ENCODE results near the gene C18orf63. TPM values are rescaled to one million over a fixed set of nuclear protein-coding genes. Genes with fewer than 3 reads are reported as not detected.
A peak's percentile ranks its signal among the peaks of the same experiment; 100 is the strongest.

C18orf63 gene
- total RNA-seq (not detected), total RNA-seq (0 reads per million in 2 donors)

DNA sequence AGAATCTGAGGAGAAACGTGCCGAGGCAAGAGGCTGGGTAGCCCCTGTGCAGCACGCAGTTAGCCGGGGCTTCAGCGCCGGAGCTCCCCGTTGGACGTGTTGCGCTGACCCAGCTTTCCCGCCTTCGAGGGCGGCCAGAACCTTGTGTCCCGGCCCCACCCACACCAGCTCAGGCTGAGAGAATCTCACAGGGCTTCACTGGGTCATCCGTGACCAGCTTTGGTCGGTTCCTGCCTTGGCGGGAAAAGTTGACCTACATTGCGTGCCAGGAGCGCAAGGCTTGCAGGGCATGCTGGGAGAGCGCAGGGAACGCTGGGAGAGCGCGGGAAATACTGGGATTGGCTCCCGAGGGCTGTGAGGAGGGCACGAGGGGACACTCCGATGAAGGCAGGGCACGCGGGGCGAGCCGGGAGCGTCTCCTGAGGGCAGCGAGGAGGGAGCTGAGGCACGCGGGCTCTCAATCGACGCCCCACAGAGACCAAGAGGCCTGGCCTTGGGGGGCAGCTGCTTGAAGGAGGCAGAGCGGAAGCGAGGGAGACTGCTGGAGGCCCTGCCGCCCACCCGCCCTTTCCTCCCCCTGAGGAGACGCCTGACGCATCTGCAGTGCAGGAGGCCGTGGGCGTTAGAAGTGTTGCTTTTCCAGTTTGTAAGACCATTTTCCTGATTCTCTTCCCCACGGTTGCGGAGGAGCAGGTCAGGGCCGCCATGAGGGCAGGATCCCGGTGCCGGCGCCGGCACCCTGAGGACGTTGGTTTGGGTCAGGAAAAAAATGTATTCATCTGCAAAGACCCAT, at the start of gene C18orf63:
Gene C18orf63, plus strand, starts transcription at position 376 of the 793 bp plus-strand sequence. CDS start 2,027 bp downstream, outside the sequence.
- H3K27ac Mint-ChIP-seq = peak within 1 kb of the TSS; percentile 29

DNA sequence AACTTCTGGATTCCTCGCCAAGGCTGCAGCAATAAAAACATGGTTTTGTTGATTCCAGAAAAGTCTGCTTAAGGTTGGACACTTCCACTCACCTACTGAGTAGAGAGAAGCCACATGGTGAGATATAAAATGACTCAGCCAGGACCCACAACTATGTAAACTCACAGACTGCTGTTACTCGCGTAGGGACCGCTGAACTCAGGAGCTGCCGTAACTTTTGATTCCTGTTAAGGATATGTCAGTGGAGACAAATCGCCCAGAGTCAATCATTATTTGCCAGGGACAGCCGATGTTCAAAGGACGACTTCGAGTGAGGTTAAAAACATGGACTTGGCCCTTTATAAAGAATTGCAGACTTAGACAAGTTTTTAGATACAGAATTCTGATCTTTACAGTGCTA, 49.5 kb upstream of the C18orf63 start:
- no peaks in the 10 kb centered on the region for H3K9me3 ChIP-seq (ENCODE audit: control insufficient read depth, low read length, poor library complexity, severe bottlenecking)
- no peaks in the 10 kb centered on the region for H3K27me3 Mint-ChIP-seq
- DNase-seq (no peak), ATAC-seq (no peak)
- H3K27ac Mint-ChIP-seq = no peak overlapping the region
- peaks cover 7% of the 10 kb centered on the region for H3K36me3 Mint-ChIP-seq (ENCODE audit: low read depth)
- H3K4me1 Mint-ChIP-seq = peaks cover 24% of the 10 kb centered on the region
- no peak overlapping the region for H3K4me3 Mint-ChIP-seq

More for the DNA sequence above, at the start of gene C18orf63:
- Mint-ChIP-seq H3K4me1 (no peaks in the 10 kb centered on the region), H3K27me3 (peaks cover 28% of the 10 kb centered on the region), H3K4me3 (no peak within 1 kb of the TSS), H3K36me3 (ENCODE audit: low read depth) (no peaks in the 10 kb centered on the region)
- H3K9me3 ChIP-seq (ENCODE audit: control insufficient read depth, low read length, poor library complexity, severe bottlenecking) = no peaks in the 10 kb centered on the region
- ATAC-seq = no peak
- DNase-seq = no peak

DNA sequence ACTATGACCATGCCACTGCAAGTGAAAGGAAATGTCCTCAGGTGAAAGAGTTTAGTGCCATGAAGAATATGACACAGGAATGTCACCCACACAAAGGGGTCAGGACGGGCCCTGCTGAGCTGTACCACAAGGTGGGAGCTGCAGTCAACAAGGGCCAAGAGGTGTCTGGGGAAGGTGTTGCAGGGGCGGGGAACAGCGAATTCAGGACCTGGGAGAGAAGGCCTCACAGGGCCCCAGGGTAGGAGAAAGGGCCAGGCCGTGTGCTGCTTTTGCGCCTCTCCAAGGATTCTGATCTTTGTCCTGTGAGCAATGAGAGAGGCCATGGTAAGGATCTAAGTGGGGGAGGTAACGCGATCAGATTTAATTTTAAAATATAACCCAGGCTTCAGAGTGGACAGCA, 47.5 kb upstream of the C18orf63 start:
- Mint-ChIP-seq H3K27me3 (no peaks in the 10 kb centered on the region), H3K4me1 (peaks cover 24% of the 10 kb centered on the region), H3K4me3 (no peak overlapping the region), H3K27ac (no peak overlapping the region), H3K36me3 (ENCODE audit: low read depth) (peaks cover 7% of the 10 kb centered on the region)
- DNase-seq (no peak), ATAC-seq (no peak)
- no peaks in the 10 kb centered on the region for H3K9me3 ChIP-seq (ENCODE audit: control insufficient read depth, low read length, poor library complexity, severe bottlenecking)

DNA sequence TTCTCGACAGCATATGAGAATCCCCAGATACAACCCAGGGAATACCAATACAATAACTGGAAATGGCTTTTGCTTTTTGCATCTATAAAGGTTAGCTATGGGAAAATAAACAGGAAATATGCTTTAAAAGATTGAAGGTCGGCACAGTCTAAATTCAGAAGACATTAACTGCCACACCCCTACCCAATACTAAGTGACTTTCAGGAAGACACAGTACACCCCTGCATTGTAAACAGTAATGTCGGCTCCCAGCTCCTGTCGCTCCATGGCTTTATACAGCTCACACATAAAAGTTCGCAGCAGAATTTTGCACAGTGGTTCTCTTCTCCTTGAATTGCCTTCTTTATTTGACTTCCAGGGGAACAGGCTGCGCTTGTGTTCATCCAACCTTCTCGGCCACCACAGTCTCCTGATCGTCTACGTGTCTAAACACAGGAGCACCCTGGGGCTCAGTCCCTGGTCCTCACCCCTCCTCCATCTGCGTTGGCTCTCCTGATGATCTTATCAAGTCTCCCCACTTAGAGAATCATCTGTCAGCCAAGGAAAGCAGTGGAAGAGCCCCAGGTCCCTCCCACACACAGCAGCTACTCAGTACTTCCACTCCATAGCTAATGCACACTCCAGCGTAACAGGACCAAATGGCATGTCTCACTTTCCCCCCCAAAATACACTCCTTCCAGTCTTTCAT, 46.6 kb upstream of the C18orf63 start:
- peaks cover 24% of the 10 kb centered on the region for H3K4me1 Mint-ChIP-seq
- no peak overlapping the region for H3K4me3 Mint-ChIP-seq
- DNase-seq (no peak), ATAC-seq (no peak)
- H3K27me3 Mint-ChIP-seq = no peaks in the 10 kb centered on the region
- H3K9me3 ChIP-seq (ENCODE audit: control insufficient read depth, low read length, poor library complexity, severe bottlenecking) = no peaks in the 10 kb centered on the region
- H3K27ac Mint-ChIP-seq = no peak overlapping the region
- H3K36me3 Mint-ChIP-seq (ENCODE audit: low read depth) = peaks cover 7% of the 10 kb centered on the region

DNA sequence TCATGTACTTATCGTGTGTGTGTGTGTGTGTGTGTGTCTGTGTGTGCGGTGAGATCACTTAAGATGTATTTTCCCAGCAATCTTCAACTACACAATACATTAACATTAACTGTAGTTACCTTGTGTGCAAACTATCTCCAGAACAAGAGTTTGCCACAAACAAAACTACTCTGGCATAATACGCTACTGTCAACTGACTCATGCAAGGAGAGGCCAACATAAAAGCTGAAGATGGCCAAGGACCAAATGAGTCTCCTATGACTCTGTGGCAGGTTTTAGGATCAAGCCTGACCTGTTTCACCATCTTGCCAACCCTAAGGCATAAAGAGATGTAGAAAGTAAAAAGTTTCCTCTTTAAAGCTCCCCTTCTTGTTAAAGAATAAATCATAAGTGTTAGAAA, 44.0 kb upstream of the C18orf63 start:
- ATAC-seq (no peak), DNase-seq (no peak)
- Mint-ChIP-seq H3K27me3 (no peaks in the 10 kb centered on the region), H3K4me1 (peaks cover 24% of the 10 kb centered on the region), H3K36me3 (ENCODE audit: low read depth) (peaks cover 2% of the 10 kb centered on the region), H3K4me3 (no peak overlapping the region), H3K27ac (no peak overlapping the region)
- no peaks in the 10 kb centered on the region for H3K9me3 ChIP-seq (ENCODE audit: control insufficient read depth, low read length, poor library complexity, severe bottlenecking)

DNA sequence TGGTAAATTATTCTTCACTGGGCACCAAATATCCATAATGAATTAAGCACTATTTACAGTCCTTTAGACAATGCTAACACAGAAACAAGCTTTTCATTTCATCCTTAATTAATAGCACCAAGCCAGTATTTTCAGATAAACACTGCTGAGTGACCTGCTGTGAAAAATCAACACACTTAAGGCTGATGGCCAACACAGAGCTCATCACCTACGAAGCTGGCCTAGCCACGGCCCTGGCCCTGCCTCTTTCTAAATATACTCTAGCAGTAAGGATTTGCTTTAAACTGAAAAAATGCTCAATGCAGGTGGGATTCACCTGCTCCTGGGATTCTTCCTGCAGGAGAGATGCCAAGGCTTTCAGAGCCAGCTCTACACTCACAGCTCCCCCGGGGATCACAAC, 42.2 kb upstream of the C18orf63 start:
- no peak overlapping the region for H3K4me3 Mint-ChIP-seq
- peaks cover 21% of the 10 kb centered on the region for H3K4me1 Mint-ChIP-seq
- no peaks in the 10 kb centered on the region for H3K27me3 Mint-ChIP-seq
- H3K27ac Mint-ChIP-seq = peak overlapping the region; percentile 74
- ATAC-seq = no peak
- DNase-seq = no peak
- no peaks in the 10 kb centered on the region for H3K9me3 ChIP-seq (ENCODE audit: control insufficient read depth, low read length, poor library complexity, severe bottlenecking)
- no peaks in the 10 kb centered on the region for H3K36me3 Mint-ChIP-seq (ENCODE audit: low read depth)

DNA sequence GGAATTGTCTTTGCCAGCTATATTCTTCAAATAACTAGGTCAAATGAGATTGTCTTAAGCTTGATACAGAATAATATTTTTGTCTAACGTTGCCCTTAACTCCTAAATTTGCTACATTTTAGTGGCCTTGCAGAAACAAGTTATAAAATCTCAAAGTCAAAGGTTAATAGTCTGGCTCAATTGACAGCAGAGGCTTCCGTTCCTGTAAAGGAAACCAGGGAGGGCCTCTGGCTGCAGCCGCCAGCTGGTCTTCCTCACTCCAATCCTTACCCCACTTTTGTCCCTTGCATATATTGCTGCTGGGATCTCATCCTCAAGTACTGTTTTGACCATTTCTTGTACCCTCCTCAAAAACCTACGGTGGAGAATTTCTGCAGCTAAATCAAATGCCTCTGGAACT, 40.9 kb upstream of the C18orf63 start:
- no peak overlapping the region for H3K27ac Mint-ChIP-seq
- H3K9me3 ChIP-seq (ENCODE audit: control insufficient read depth, low read length, poor library complexity, severe bottlenecking) = no peaks in the 10 kb centered on the region
- ATAC-seq (no peak), DNase-seq (no peak)
- H3K4me1 Mint-ChIP-seq = peaks cover 10% of the 10 kb centered on the region
- H3K4me3 Mint-ChIP-seq = no peak overlapping the region
- H3K36me3 Mint-ChIP-seq (ENCODE audit: low read depth) = no peaks in the 10 kb centered on the region
- H3K27me3 Mint-ChIP-seq = no peaks in the 10 kb centered on the region

DNA sequence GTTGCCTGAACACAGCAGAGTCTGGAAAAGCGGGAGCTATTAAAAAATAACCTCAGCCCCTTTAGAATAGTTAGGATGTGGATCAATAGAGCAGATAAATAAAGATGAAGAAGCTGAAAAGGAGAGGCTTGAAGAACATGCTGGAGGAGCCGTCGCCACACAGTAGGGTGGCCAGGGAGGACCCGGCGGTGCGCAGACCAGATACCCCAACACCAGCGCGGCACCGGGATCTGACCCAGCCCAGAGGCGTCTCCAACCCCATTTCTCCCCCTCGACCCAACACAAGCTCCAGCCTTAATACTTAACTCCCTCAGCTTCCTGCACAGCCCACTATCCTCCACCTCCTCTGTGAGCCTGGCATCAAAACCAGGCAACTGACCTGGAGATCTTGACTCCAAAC, 39.9 kb upstream of the C18orf63 start:
- peaks cover 10% of the 10 kb centered on the region for H3K4me1 Mint-ChIP-seq
- ATAC-seq = no peak
- H3K4me3 Mint-ChIP-seq = no peak overlapping the region
- no peak overlapping the region for H3K27ac Mint-ChIP-seq
- H3K27me3 Mint-ChIP-seq = no peaks in the 10 kb centered on the region
- no peak for DNase-seq
- H3K9me3 ChIP-seq (ENCODE audit: control insufficient read depth, low read length, poor library complexity, severe bottlenecking) = no peaks in the 10 kb centered on the region
- no peaks in the 10 kb centered on the region for H3K36me3 Mint-ChIP-seq (ENCODE audit: low read depth)

DNA sequence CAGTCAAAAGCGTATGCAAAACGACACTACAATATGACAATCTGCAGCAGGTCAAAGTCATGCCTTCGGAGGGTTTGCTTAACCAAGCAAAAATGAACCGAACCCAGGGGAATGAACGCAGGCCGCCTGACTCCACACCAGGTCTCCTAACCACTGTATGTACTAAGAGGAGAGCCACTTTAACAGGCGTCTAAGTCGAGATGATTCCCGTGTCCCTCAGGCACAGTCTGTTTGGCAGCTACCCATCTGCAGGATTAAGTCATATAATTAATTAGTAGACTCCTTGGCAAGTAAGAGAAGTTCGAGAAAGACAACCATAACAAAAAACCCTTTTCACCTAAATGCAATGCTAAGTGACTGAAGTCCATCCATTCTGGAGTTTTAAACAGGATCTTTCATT, 39.0 kb upstream of the C18orf63 start:
- ATAC-seq = no peak
- H3K27ac Mint-ChIP-seq = peak overlapping the region; percentile 53
- H3K36me3 Mint-ChIP-seq (ENCODE audit: low read depth) = peaks cover 3% of the 10 kb centered on the region
- DNase-seq = no peak
- no peaks in the 10 kb centered on the region for H3K9me3 ChIP-seq (ENCODE audit: control insufficient read depth, low read length, poor library complexity, severe bottlenecking)
- peaks cover 19% of the 10 kb centered on the region for H3K4me1 Mint-ChIP-seq
- no peaks in the 10 kb centered on the region for H3K27me3 Mint-ChIP-seq
- H3K4me3 Mint-ChIP-seq = no peak overlapping the region

DNA sequence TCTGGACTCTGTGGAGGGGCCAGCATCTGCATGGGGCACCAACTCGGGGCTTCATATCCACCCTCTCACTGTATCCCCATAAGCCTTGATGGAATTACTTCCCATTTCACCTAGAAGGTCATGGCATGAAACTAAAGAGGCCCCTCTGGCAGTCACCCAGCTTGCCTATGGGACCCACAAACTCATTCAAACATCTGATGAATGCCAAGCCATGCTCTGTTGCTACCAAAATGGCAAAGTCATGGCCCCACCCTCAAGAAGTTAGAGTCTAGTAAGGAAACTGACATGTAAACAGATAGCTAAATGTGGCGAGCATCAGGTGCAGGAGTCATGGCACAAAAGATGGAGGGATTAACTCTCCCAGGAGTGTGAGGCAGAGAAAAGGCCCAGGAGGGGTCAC, 38.3 kb upstream of the C18orf63 start:
- no peak overlapping the region for H3K27ac Mint-ChIP-seq
- ATAC-seq (no peak), DNase-seq (no peak)
- H3K36me3 Mint-ChIP-seq (ENCODE audit: low read depth) = peaks cover 4% of the 10 kb centered on the region
- peaks cover 26% of the 10 kb centered on the region for H3K4me1 Mint-ChIP-seq
- no peaks in the 10 kb centered on the region for H3K9me3 ChIP-seq (ENCODE audit: control insufficient read depth, low read length, poor library complexity, severe bottlenecking)
- H3K4me3 Mint-ChIP-seq = no peak overlapping the region
- H3K27me3 Mint-ChIP-seq = no peaks in the 10 kb centered on the region

DNA sequence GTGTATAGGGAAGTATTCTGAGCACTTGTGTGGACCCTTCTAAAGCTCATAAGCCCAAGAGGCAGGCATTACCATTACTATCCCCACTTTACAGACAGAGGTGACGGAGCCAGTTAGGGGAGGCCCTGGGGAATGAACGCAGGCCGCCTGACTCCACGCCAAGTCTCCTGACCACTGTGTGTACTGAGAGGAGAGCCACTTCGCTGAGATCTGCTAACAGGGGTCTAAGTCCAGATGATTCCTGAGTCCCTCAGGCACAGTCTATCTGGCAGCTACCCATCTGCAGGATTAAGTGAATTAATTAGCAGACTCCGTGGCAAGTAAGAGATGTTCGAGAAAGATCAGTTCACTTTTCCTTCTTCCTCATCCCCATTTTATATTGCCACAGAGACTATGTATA, 37.6 kb upstream of the C18orf63 start:
- Mint-ChIP-seq H3K4me3 (no peak overlapping the region), H3K27me3 (no peaks in the 10 kb centered on the region), H3K27ac (no peak overlapping the region), H3K36me3 (ENCODE audit: low read depth) (peaks cover 4% of the 10 kb centered on the region), H3K4me1 (peaks cover 34% of the 10 kb centered on the region)
- H3K9me3 ChIP-seq (ENCODE audit: control insufficient read depth, low read length, poor library complexity, severe bottlenecking) = no peaks in the 10 kb centered on the region
- no peak for DNase-seq
- ATAC-seq = no peak

DNA sequence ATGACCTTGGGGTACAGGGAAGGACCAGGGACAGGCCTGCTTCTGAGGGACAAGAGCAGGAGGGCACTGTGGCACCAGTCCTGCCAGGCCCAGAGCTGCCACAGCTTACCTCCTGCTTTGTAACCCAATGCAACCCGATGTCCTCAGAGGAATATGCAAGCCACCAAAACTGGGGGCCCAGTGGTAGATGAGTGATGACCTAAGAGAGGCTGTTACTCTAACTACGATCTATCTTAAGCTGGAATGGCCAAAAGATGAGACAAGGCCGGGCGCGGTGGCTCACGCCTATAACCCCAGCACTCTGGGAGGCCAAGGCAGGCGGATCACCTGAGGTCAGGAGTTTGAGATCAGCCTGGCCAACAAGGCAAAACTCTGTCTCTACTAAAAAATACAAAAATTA, 36.7 kb upstream of the C18orf63 start:
- H3K27me3 Mint-ChIP-seq = no peaks in the 10 kb centered on the region
- ATAC-seq (no peak), DNase-seq (no peak)
- H3K4me3 Mint-ChIP-seq = no peak overlapping the region
- no peaks in the 10 kb centered on the region for H3K9me3 ChIP-seq (ENCODE audit: control insufficient read depth, low read length, poor library complexity, severe bottlenecking)
- no peak overlapping the region for H3K27ac Mint-ChIP-seq
- H3K4me1 Mint-ChIP-seq = peaks cover 38% of the 10 kb centered on the region
- H3K36me3 Mint-ChIP-seq (ENCODE audit: low read depth) = peaks cover 4% of the 10 kb centered on the region

DNA sequence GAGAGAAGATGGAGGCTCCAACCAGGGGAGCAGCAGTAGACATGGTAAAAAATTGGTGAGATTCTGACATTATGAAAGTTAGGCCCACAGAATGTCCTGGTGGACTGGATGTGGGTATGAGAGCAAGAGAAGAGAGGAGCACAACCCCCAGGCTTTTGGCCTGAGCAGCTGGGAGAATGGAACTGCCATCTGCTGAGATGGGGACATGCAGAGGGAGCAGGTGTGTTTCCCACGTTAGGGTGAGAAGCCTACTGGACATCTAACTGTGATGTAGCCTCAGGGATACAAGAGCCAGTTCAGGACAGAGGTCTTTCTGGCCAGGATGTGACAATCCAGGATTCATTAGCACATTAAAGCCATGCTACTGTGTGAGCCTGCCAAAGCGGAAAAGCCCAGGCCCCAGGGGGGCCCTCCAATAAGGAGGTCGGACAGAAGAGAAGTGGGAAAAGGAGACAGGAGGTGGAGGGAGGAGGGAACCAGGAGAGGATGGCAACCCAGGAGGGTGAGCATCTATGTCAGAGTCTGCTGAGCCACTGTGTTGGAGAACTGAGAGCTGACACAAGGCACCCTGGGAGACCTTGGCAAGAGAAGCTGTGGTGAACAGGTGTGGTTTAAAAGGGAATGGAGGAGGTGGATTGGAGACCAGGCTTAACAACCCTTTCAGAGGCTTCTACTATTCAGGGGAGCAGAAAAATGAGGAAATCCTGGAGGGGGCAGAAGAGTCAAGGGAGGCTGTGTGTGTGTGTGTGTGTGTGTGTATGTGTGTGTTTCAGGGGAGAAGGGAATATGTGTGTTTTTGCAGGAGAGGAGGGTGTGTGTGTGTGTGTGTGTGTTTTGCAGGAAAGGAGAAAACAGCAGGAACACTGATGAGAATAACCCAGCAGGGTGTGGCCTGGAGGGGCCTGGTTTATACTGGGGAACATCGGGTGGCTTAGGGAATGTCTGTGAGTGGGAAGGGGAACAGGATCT, 34.3 kb upstream of the C18orf63 start:
- DNase-seq (no peak), ATAC-seq (no peak)
- no peak overlapping the region for H3K4me3 Mint-ChIP-seq
- peaks cover 42% of the 10 kb centered on the region for H3K4me1 Mint-ChIP-seq
- H3K9me3 ChIP-seq (ENCODE audit: control insufficient read depth, low read length, poor library complexity, severe bottlenecking) = no peaks in the 10 kb centered on the region
- peak overlapping the region; percentile 68 for H3K27ac Mint-ChIP-seq
- H3K27me3 Mint-ChIP-seq = no peaks in the 10 kb centered on the region
- H3K36me3 Mint-ChIP-seq (ENCODE audit: low read depth) = peaks cover 4% of the 10 kb centered on the region
